Natural killer cell (primary cell): ENCODE data around the gene STARD7. TPM values are rescaled to one million over a fixed set of nuclear protein-coding genes. Genes with fewer than 3 reads are reported as not detected.
"Not testable (repeated sequence)": the region's sequence is repeated elsewhere in the genome, so short reads cannot be mapped to it uniquely, and the experiment has no call there.

ENCODE experiments used
- ATAC-seq, 3 donors: fragments of 150-1000 bp in 2 of 3; fragments of 200-7000 bp in 1 of 3; cut with Tn5 transposase; 1 replicate in 1 of 3; 2 replicates in 2 of 3; pipeline ENCODE4 v1.10.0; 2021; ENCODE audit warnings: mild to moderate bottlenecking in 2 of 3, moderate library complexity in 2 of 3
- DNase-seq, 2 donors: peaks; one replicate each; pipeline versions ENCODE4 v3.0.0 to v3.0.0-alpha.2; 2013 to 2021; ENCODE audit warnings: mixed read lengths in 1 of 2
- H3K27ac ChIP-seq: one replicate; pipeline ENCODE4 v1.5.1; 2013; ENCODE audit warnings: mild to moderate bottlenecking, low read length
- H3K27me3 ChIP-seq: one replicate; pipeline ENCODE4 v1.6.1; 2013; ENCODE audit warnings: low read length; ENCODE audit not compliant: control insufficient read depth, insufficient read depth
- H3K36me3 ChIP-seq: one replicate; pipeline ENCODE4 v1.6.1; 2013; ENCODE audit warnings: low read length; ENCODE audit not compliant: control insufficient read depth, insufficient read depth
- H3K4me1 ChIP-seq: one replicate; pipeline ENCODE4 v1.6.1; 2013; ENCODE audit warnings: low read length; ENCODE audit not compliant: control insufficient read depth, insufficient read depth
- H3K4me3 ChIP-seq: one replicate; pipeline ENCODE4 v1.5.1; 2013; ENCODE audit warnings: low read length
- H3K9me3 ChIP-seq: one replicate; pipeline ENCODE4 v1.6.1; 2013; ENCODE audit warnings: low read length; ENCODE audit not compliant: control insufficient read depth, insufficient read depth
- H3K27ac Mint-ChIP-seq, 2 donors: one replicate each; pipeline ENCODE4 v1.8.0; 2022; ENCODE audit warnings: mild to moderate bottlenecking in 2 of 2, mixed read lengths in 2 of 2, moderate library complexity in 1 of 2
- H3K27me3 Mint-ChIP-seq, 2 donors: one replicate each; pipeline ENCODE4 v1.8.0; 2022; ENCODE audit warnings: low read depth in 2 of 2, mixed read lengths in 2 of 2
- H3K36me3 Mint-ChIP-seq: one replicate; pipeline ENCODE4 v1.8.0; 2022; ENCODE audit warnings: mixed read lengths
- H3K4me1 Mint-ChIP-seq, 2 donors: one replicate each; pipeline ENCODE4 v1.8.0; 2022; ENCODE audit warnings: mixed read lengths in 2 of 2
- H3K4me3 Mint-ChIP-seq: one replicate; pipeline ENCODE4 v1.8.0; 2022; ENCODE audit warnings: mild to moderate bottlenecking, moderate library complexity, mixed read lengths
- H3K9me3 Mint-ChIP-seq, 2 donors: one replicate each; pipeline ENCODE4 v1.8.0; 2022; ENCODE audit warnings: mixed read lengths in 2 of 2
- whole genome bisulfite sequencing: methylation state at CpG from one replicate; pipeline ENCODE4 v1.1.7; 2013; ENCODE audit warnings: missing lambda C conversion rate; ENCODE audit not compliant: insufficient coverage; 5-methylcytosine and 5-hydroxymethylcytosine counted together
- intact Hi-C: fragments of 100-400 bp; cut with micrococcal nuclease; formaldehyde crosslinking; loops from one replicate; pipeline ENCODE4 v1.14.2; 2022
- total RNA-seq, 4 donors: library from RNA; stranded (reverse); fragments of 120-200 nt in 1 of 4; gene quantifications; one replicate each; pipeline versions ENCODE4 v1.2.3 to v1.2.4, GENCODE V29; 2013 to 2022
- TF ChIP-seq, protein P1 (sequence below): fragments of 200-600 bp; IDR thresholded peaks from one replicate; pipeline ENCODE4 v1.8.0; 2022; ENCODE audit warnings: antibody characterized with exemption

STARD7 gene
- total RNA-seq, 3 donors from 2014 or later (not counting 1 experiment from before 2014, with no cell fraction given): 62.6 to 106 (median 86.1) TPM

DNA sequence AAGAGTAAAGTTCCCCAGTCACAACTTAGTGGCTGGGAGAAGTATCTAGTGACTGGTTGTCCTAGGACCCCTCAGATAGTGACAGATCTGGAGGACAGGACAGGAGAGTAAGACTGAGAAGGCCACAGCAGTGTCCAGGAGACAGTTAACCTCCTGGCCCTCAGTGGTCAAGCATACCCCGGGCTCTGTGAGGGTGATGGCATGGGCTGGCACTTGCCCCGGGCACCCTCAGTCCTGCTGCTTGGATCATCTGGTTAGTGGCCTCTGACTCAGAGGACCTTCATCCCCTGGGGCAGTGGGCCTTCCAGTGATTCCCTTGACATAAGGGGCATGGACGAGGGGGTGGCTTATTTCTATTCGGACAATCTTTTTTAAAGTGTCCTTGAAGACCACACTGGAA is 11.3 kb upstream of the STARD7 start:
- not testable (repeated sequence) for H3K4me1 Mint-ChIP-seq

GRCh38 chr2:96218508-96219131 is 10.0 kb upstream of the STARD7 start:
- TF ChIP-seq, protein P1, sequence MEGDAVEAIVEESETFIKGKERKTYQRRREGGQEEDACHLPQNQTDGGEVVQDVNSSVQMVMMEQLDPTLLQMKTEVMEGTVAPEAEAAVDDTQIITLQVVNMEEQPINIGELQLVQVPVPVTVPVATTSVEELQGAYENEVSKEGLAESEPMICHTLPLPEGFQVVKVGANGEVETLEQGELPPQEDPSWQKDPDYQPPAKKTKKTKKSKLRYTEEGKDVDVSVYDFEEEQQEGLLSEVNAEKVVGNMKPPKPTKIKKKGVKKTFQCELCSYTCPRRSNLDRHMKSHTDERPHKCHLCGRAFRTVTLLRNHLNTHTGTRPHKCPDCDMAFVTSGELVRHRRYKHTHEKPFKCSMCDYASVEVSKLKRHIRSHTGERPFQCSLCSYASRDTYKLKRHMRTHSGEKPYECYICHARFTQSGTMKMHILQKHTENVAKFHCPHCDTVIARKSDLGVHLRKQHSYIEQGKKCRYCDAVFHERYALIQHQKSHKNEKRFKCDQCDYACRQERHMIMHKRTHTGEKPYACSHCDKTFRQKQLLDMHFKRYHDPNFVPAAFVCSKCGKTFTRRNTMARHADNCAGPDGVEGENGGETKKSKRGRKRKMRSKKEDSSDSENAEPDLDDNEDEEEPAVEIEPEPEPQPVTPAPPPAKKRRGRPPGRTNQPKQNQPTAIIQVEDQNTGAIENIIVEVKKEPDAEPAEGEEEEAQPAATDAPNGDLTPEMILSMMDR: no peak
- intact Hi-C loops: no loop called here
- Mint-ChIP-seq H3K27me3 (no peaks in the 10 kb centered on the region), H3K9me3 (no peaks in the 10 kb centered on the region), H3K27ac (no peak overlapping the region), H3K36me3 (no peaks in the 10 kb centered on the region), H3K4me1 (no peaks in the 10 kb centered on the region), H3K4me3 (no peak overlapping the region)
- no peaks in the 10 kb centered on the region for H3K4me1 ChIP-seq
- no peak overlapping the region for H3K4me3 ChIP-seq
- no peaks in the 10 kb centered on the region for H3K36me3 ChIP-seq
- WGBS: 88% methylated on average over 10 of the region's 13 CpGs
- no peaks in the 10 kb centered on the region for H3K9me3 ChIP-seq
- H3K27ac ChIP-seq: no peak overlapping the region
- ATAC-seq (no peak), DNase-seq (no peak)
- no peaks in the 10 kb centered on the region for H3K27me3 ChIP-seq

More for the DNA sequence above, 11.3 kb upstream of the STARD7 start:
- H3K27ac Mint-ChIP-seq, H3K9me3 Mint-ChIP-seq, H3K9me3 ChIP-seq, H3K27me3 ChIP-seq, H3K4me1 ChIP-seq, DNase-seq, H3K36me3 Mint-ChIP-seq, H3K4me3 ChIP-seq, ATAC-seq, H3K27me3 Mint-ChIP-seq, intact Hi-C loops, H3K4me3 Mint-ChIP-seq, H3K36me3 ChIP-seq, H3K27ac ChIP-seq: not testable (repeated sequence)
- WGBS: 94% methylated on average over 4 of the region's 4 CpGs

- Histone ChIP-seq H3K4me3 (no peak overlapping the region), H3K4me1 (peaks cover under 1% of the 10 kb centered on the region), H3K36me3 (no peaks in the 10 kb centered on the region), H3K27me3 (no peaks in the 10 kb centered on the region), H3K27ac (no peak overlapping the region), H3K9me3 (no peaks in the 10 kb centered on the region)
- 97% methylated on average over 4 of the region's 4 CpGs for WGBS
- no peak for ATAC-seq
- TF ChIP-seq, protein P1: no peak
- H3K36me3 Mint-ChIP-seq: no peaks in the 10 kb centered on the region
- no peaks in the 10 kb centered on the region for H3K9me3 Mint-ChIP-seq
- no peak overlapping the region for H3K27ac Mint-ChIP-seq
- H3K4me3 Mint-ChIP-seq: no peak overlapping the region
- peaks cover 2 to 7% of the 10 kb centered on the region in 2 donors for H3K4me1 Mint-ChIP-seq
- DNase-seq: no peak
- H3K27me3 Mint-ChIP-seq: no peaks in the 10 kb centered on the region
- intact Hi-C loops: no loop called here
Observed at GRCh38 chr2:96214554-96214953, 5.9 kb upstream of the STARD7 start.

DNA sequence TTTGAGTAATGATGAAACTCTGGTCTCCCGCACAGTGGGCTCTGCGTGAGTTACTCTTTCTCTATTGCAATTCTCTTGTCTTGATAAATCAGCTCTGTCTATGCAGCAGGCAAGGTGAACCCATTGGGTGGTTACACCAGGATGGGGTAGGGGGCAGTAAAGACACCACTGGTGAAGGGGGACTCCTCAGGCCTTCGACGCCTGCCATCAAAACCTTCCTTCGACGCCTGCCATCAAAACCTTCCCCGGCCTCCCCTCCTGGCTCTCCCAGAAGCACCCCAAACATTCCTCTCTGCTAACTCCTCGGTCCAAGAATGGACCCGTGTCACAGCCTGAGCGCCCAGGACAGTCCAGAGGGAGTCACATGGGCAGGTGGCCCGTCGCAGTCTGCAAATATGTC is 4.8 kb upstream of the STARD7 start:
- DNase-seq: no peak
- Mint-ChIP-seq H3K9me3 (no peaks in the 10 kb centered on the region), H3K27me3 (no peaks in the 10 kb centered on the region), H3K27ac (no peak overlapping the region), H3K4me1 (peaks cover 6 to 10% of the 10 kb centered on the region in 2 donors), H3K36me3 (no peaks in the 10 kb centered on the region), H3K4me3 (no peak overlapping the region)
- TF ChIP-seq, protein P1: no peak
- Histone ChIP-seq H3K36me3 (no peaks in the 10 kb centered on the region), H3K4me3 (no peak overlapping the region), H3K9me3 (no peaks in the 10 kb centered on the region), H3K27me3 (no peaks in the 10 kb centered on the region), H3K27ac (no peak overlapping the region), H3K4me1 (peaks cover 4% of the 10 kb centered on the region)
- no peak for ATAC-seq
- 96% methylated on average over 12 of the region's 12 CpGs for WGBS
- intact Hi-C loops: no loop called here
